ENCODE measurements around the gene NEK11. TPM values are rescaled to one million over a fixed set of nuclear protein-coding genes. Genes with fewer than 3 reads are reported as not detected.

NEK11 gene
- polyA plus RNA-seq, 1 of the 3 experiments (the other 2 are of a cell fraction): 4.7 TPM

GRCh38 chr3:131250466-131250865 is 223.8 kb downstream of the NEK11 start:
- Histone ChIP-seq H4K20me1 (ENCODE audit: insufficient read depth) (no peaks in the 10 kb centered on the region), H2AFZ (ENCODE audit: low read depth) (no peak overlapping the region), H3K36me3 (replicated peaks in 1 of 2; ENCODE audit: control insufficient read depth in 1 of 2, insufficient read depth in 2 of 2, low read length in 1 of 2) (no peaks in the 10 kb centered on the region), H3K9me2 (no peaks in the 10 kb centered on the region), H3K27ac (ENCODE audit: low read depth in 2 of 2, low read length in 1 of 2) (no peak overlapping the region), H3K9ac (no peak overlapping the region), H3F3A (replicated peaks; ENCODE audit: insufficient read depth) (no peaks in the 10 kb centered on the region), H3K9me3 (0 out of 2 replicates have a peak, but pooled peaks cover 6% of the 10 kb centered on the region), H3K4me3 (ENCODE audit: low read depth in 2 of 2, low read length in 1 of 2) (no peak overlapping the region), H3K79me2 (ENCODE audit: insufficient read depth) (no peaks in the 10 kb centered on the region), H3K4me2 (no peak overlapping the region), H3K27me3 (ENCODE audit: insufficient read depth) (no peaks in the 10 kb centered on the region), H3K4me1 (ENCODE audit: control insufficient read depth in 1 of 2, insufficient read depth in 2 of 2, low read depth in 1 of 2, low read length in 1 of 2) (no peaks in the 10 kb centered on the region)
- ChIA-PET POLR2A (no interaction called here), CTCF (no interaction called here)
- no peak for DNase-seq
- no peak for TF ChIP-seq ELF1 (IDR thresholded peaks at IDR 0.05)
- no peak for TF ChIP-seq FOSL2 (IDR thresholded peaks at IDR 0.05; ENCODE audit: borderline replicate concordance, low read depth)
- TF ChIP-seq POLR2AphosphoS5 (IDR thresholded peaks at IDR 0.05; ENCODE audit: low read depth, low read length): no peak
- TF ChIP-seq USF1 (IDR thresholded peaks at IDR 0.05; ENCODE audit: borderline replicate concordance, low read depth): no peak
- no peak for TF ChIP-seq EP300 (IDR thresholded peaks at IDR 0.05; ENCODE audit: borderline replicate concordance in 1 of 2, low read depth in 1 of 2, low read length in 1 of 2)
- TF ChIP-seq, protein P1, sequence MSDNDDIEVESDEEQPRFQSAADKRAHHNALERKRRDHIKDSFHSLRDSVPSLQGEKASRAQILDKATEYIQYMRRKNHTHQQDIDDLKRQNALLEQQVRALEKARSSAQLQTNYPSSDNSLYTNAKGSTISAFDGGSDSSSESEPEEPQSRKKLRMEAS (IDR thresholded peaks at IDR 0.05; ENCODE audit: low read depth): no peak
- no peak for TF ChIP-seq SMC3 (IDR thresholded peaks at IDR 0.05; ENCODE audit: low read depth, low read length)
- no peak for TF ChIP-seq RAD21 (IDR thresholded peaks at IDR 0.05; ENCODE audit: low read length)
- no peak for TF ChIP-seq MEF2A (IDR thresholded peaks at IDR 0.05; ENCODE audit: borderline replicate concordance, low read depth)
- TF ChIP-seq GABPA (IDR thresholded peaks at IDR 0.05; ENCODE audit: low read depth): no peak
- no peak for TF ChIP-seq CHD2 (IDR thresholded peaks at IDR 0.05; ENCODE audit: low read length, partially characterized antibody)
- TF ChIP-seq RFX5 (IDR thresholded peaks at IDR 0.05; ENCODE audit: low read length): no peak
- WGBS (ENCODE audit: low lambda C conversion rate): 73% methylated on average over 2 of the region's 2 CpGs

GRCh38 chr3:131260525-131260924 is 233.8 kb downstream of the NEK11 start:
- Histone ChIP-seq H3K9me2 (no peaks in the 10 kb centered on the region), H3K9ac (no peak overlapping the region), H3K4me3 (ENCODE audit: low read depth in 2 of 2, low read length in 1 of 2) (no peak overlapping the region), H3K36me3 (replicated peaks in 1 of 2; ENCODE audit: control insufficient read depth in 1 of 2, insufficient read depth in 2 of 2, low read length in 1 of 2) (no peaks in the 10 kb centered on the region), H2AFZ (ENCODE audit: low read depth) (no peak overlapping the region), H3K27ac (ENCODE audit: low read depth in 2 of 2, low read length in 1 of 2) (no peak overlapping the region), H3K4me2 (no peak overlapping the region), H3F3A (replicated peaks; ENCODE audit: insufficient read depth) (no peaks in the 10 kb centered on the region), H3K4me1 (ENCODE audit: control insufficient read depth in 1 of 2, insufficient read depth in 2 of 2, low read depth in 1 of 2, low read length in 1 of 2) (no peaks in the 10 kb centered on the region), H4K20me1 (ENCODE audit: insufficient read depth) (no peaks in the 10 kb centered on the region), H3K27me3 (ENCODE audit: insufficient read depth) (no peaks in the 10 kb centered on the region), H3K79me2 (ENCODE audit: insufficient read depth) (no peaks in the 10 kb centered on the region), H3K9me3 (no peaks in the 10 kb centered on the region)
- TF ChIP-seq RFX5 (IDR thresholded peaks at IDR 0.05; ENCODE audit: low read length) (no peak), POLR2AphosphoS5 (IDR thresholded peaks at IDR 0.05; ENCODE audit: low read depth, low read length) (no peak), TCF12 (IDR thresholded peaks at IDR 0.05) (no peak), YY1 (IDR thresholded peaks at IDR 0.05; ENCODE audit: low read depth) (no peak), RCOR1 (IDR thresholded peaks at IDR 0.05; ENCODE audit: low read length) (no peak), TAF1 (IDR thresholded peaks at IDR 0.05; ENCODE audit: borderline replicate concordance, low read depth, low read length) (no peak), CHD2 (IDR thresholded peaks at IDR 0.05; ENCODE audit: low read length, partially characterized antibody) (no peak)
- TF ChIP-seq, protein P2, sequence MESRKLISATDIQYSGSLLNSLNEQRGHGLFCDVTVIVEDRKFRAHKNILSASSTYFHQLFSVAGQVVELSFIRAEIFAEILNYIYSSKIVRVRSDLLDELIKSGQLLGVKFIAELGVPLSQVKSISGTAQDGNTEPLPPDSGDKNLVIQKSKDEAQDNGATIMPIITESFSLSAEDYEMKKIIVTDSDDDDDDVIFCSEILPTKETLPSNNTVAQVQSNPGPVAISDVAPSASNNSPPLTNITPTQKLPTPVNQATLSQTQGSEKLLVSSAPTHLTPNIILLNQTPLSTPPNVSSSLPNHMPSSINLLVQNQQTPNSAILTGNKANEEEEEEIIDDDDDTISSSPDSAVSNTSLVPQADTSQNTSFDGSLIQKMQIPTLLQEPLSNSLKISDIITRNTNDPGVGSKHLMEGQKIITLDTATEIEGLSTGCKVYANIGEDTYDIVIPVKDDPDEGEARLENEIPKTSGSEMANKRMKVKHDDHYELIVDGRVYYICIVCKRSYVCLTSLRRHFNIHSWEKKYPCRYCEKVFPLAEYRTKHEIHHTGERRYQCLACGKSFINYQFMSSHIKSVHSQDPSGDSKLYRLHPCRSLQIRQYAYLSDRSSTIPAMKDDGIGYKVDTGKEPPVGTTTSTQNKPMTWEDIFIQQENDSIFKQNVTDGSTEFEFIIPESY (IDR thresholded peaks at IDR 0.05; ENCODE audit: borderline replicate concordance, low read depth): no peak
- ChIA-PET POLR2A (no interaction called here), CTCF (no interaction called here)
- no peak for DNase-seq
- 73% methylated on average over 3 of the region's 3 CpGs for WGBS (ENCODE audit: low lambda C conversion rate)

Data from SK-N-SH (cell line).